Adipocyte (in vitro differentiated cells): Measurements from ENCODE around the gene CPLX1.
"Not testable (repeated sequence)": the region's sequence is repeated elsewhere in the genome, so short reads cannot be mapped to it uniquely, and the experiment has no call there.

Experiments used
- DNase-seq: peaks from one replicate; pipeline ENCODE4 v3.0.0-alpha.2; 2015; ENCODE audit warnings: low read depth
- H3K27me3 ChIP-seq: replicated peaks from 2 replicates; pipeline ENCODE4 v1.7.0; 2013; ENCODE audit warnings: mild to moderate bottlenecking, low read length, moderate library complexity; ENCODE audit not compliant: control insufficient read depth, insufficient read depth
- H3K36me3 ChIP-seq: 2 replicates; pipeline ENCODE4 v1.7.0; 2013; ENCODE audit warnings: low read length, mild to moderate bottlenecking, moderate library complexity; ENCODE audit not compliant: control insufficient read depth, insufficient read depth, severe bottlenecking
- H3K4me1 ChIP-seq: 2 replicates; pipeline ENCODE4 v1.7.0; 2013; ENCODE audit warnings: mild to moderate bottlenecking, low read length, moderate library complexity; ENCODE audit not compliant: control insufficient read depth, insufficient read depth
- H3K4me3 ChIP-seq: 2 replicates; pipeline ENCODE4 v1.7.0; 2013; ENCODE audit warnings: mild to moderate bottlenecking, low read length, moderate library complexity
- H3K9ac ChIP-seq: 2 replicates; pipeline ENCODE4 v1.7.0; 2013; ENCODE audit warnings: mild to moderate bottlenecking, low read length, moderate library complexity
- H3K9me3 ChIP-seq: 2 replicates; pipeline ENCODE4 v1.7.0; 2013; ENCODE audit warnings: mild to moderate bottlenecking, low read length, moderate library complexity; ENCODE audit not compliant: control insufficient read depth

CPLX1 gene

GRCh38 chr4:742742-743311, 83.1 kb downstream of the CPLX1 start:
- no peaks in the 10 kb centered on the region for H3K27me3 ChIP-seq
- DNase-seq: peak; percentile 72
- peaks cover 33% of the 10 kb centered on the region for H3K36me3 ChIP-seq
- no peaks in the 10 kb centered on the region for H3K9me3 ChIP-seq
- peaks cover 16% of the 10 kb centered on the region for H3K4me1 ChIP-seq
- H3K9ac ChIP-seq: no peak overlapping the region
- no peak overlapping the region for H3K4me3 ChIP-seq

DNA sequence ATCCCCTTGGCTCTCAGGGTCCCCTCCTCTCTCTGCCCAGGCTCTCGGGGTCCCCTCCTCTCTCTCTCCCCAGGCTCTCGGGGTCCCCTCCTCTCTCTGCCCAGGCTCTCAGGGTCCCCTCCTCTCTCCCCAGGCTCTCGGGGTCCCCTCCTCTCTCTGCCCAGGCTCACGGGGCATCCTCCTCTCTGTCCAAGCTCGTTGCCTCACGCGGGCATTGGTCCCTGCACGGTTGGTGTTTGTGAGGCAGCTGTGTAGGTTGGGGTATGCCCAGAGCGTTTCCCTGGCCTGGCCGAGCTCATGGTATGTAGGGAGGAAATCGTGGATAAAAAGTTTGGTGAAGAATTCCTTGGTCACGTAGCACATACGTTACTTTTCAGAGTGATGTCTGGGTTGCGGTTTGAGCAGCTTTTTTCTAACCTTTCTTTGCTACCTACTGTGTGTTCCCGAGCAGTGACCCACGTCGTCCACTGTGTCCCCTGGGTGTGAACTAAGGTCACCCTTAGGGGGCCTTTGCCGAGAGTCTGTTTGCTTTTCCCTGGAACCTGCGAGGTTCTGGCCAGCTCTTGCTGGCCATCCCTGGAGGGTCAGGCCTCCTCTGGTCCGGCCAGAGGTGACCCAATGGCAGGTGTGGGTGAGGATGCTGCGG, 83.7 kb downstream of the CPLX1 start:
- Histone ChIP-seq H3K9me3 (no peaks in the 10 kb centered on the region), H3K36me3 (peaks cover 37% of the 10 kb centered on the region), H3K9ac (no peak overlapping the region), H3K4me3 (no peak overlapping the region), H3K27me3 (no peaks in the 10 kb centered on the region), H3K4me1 (peaks cover 16% of the 10 kb centered on the region)
- DNase-seq: no peak

DNA sequence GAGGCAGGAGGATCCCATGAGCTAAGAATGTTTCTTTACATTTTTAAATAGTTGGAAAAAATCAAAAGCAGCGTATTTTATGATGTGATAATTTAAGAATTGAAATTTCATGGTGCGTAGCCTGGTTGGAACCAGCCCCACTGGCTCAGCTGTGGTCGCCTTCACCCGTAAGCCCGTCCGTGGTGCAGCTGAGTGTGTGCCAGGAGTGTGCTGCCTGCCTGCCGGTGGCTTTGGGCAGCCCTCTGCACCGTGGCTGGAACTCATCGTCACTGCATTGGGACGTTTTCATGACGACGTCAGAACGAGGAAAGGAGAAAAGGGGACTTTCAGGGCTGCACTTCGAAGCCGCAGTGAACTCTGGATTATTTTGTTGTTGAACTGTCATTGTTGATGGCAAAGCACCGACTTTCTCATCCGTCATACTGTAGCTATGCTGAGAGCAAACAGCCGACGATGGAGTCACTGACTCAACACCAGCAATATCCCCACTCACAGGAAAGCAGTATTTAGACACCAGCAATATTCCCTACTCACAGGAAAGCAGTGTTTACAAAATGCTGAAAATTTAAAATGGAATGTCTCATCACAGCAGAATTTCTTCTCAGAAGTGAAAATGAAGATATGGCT, 85.2 kb downstream of the CPLX1 start:
- Histone ChIP-seq H3K9me3 (no peaks in the 10 kb centered on the region), H3K27me3 (no peaks in the 10 kb centered on the region), H3K4me1 (peaks cover 16% of the 10 kb centered on the region), H3K9ac (no peak overlapping the region), H3K4me3 (no peak overlapping the region), H3K36me3 (peaks cover 46% of the 10 kb centered on the region)
- DNase-seq: no peak

DNA sequence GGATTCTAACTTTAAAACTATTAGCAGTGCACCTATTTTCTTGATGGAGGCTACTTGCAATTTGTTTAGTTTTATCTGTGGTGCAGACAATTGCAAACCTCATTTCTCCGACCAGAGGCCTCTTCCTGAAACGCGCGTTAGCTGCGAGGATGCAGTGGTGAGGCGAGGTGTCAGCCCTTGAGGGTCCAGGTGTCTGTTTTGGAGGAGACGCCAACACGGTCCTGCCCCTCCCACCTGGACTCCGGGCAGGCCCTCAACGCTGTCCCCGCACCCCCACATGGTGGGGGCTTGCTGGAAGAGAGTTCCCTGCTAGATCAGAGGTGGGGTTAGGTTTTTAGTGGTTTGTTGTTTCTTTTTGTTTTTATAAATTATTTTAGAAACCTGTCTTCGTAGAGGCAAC, 85.9 kb downstream of the CPLX1 start:
- no peak for DNase-seq
- H3K9ac ChIP-seq: no peak overlapping the region
- H3K9me3 ChIP-seq: no peaks in the 10 kb centered on the region
- peaks cover 53% of the 10 kb centered on the region for H3K36me3 ChIP-seq
- H3K4me1 ChIP-seq: peaks cover 16% of the 10 kb centered on the region
- H3K27me3 ChIP-seq: no peaks in the 10 kb centered on the region
- H3K4me3 ChIP-seq: no peak overlapping the region

- no peaks in the 10 kb centered on the region for H3K27me3 ChIP-seq
- no peak overlapping the region for H3K4me3 ChIP-seq
- peaks cover 16% of the 10 kb centered on the region for H3K4me1 ChIP-seq
- no peak for DNase-seq
- no peak overlapping the region for H3K9ac ChIP-seq
- H3K36me3 ChIP-seq: peaks cover 58% of the 10 kb centered on the region
- no peaks in the 10 kb centered on the region for H3K9me3 ChIP-seq
Measured at GRCh38 chr4:739569-739968, 86.4 kb downstream of the CPLX1 start.

DNA sequence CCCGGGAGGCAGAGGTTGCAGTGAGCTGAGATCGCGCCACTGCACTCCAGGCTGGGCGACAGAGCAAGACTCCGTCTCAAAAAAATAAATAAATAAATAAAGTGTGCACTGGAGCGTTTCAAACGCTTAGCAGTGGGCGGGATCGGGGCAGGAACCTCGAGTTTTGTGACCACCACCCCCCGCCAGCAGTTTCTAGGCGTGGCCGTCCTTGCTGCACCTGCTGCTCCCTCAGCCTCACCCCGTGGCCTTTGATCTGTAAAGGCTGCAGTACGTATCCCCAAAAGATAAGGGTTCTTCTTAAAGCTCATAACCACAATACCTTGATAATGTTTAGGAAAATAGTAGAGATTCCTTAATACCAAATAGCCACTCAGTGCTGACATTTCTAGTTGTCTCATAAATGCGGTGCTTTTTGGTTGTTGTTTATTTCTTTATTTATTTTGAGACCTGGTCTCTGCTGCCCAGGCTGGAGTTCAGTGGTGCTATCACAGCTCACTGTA, 87.1 kb downstream of the CPLX1 start:
- Histone ChIP-seq H3K4me1 (peaks cover 10% of the 10 kb centered on the region), H3K9ac (no peak overlapping the region), H3K36me3 (peaks cover 65% of the 10 kb centered on the region), H3K4me3 (no peak overlapping the region), H3K9me3 (no peaks in the 10 kb centered on the region), H3K27me3 (no peaks in the 10 kb centered on the region)
- DNase-seq: no peak

GRCh38 chr4:736561-736960, 89.4 kb downstream of the CPLX1 start:
- H3K4me1 ChIP-seq, H3K27me3 ChIP-seq, H3K4me3 ChIP-seq, H3K9me3 ChIP-seq, DNase-seq, H3K9ac ChIP-seq: not testable (repeated sequence)
- peaks cover 80% of the 10 kb centered on the region for H3K36me3 ChIP-seq

DNA sequence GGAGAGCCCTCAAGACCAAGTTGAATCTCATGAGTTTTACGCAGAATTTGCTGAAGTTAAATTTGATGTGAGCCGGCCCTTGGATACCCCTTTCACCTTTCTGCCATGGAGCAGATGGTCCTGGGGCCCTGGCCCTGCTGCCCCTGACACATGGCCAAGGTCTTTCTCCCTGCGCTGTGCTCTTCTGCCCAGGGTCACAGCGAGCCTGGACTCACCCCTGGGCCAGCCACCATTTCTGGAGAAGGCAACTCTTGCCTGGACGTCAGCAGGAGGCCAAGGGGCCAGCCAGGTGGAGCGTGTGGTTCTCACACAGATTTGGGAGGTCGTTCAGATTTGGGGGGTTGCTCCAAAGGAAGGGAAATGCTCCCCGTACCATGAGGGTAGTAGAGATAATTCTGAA, 90.3 kb downstream of the CPLX1 start:
- H3K9me3 ChIP-seq: no peaks in the 10 kb centered on the region
- no peaks in the 10 kb centered on the region for H3K4me1 ChIP-seq
- no peak overlapping the region for H3K4me3 ChIP-seq
- H3K9ac ChIP-seq: no peak overlapping the region
- no peak for DNase-seq
- no peaks in the 10 kb centered on the region for H3K27me3 ChIP-seq
- H3K36me3 ChIP-seq: peaks cover 81% of the 10 kb centered on the region
